ENCODE results near the gene UNC119B. TPM values are rescaled to one million over a fixed set of nuclear protein-coding genes. Genes with fewer than 3 reads are reported as not detected.

Gene UNC119B
- polyA plus RNA-seq, 1 of the 3 experiments (the other 2 are of a cell fraction) = 23.6 TPM

DNA sequence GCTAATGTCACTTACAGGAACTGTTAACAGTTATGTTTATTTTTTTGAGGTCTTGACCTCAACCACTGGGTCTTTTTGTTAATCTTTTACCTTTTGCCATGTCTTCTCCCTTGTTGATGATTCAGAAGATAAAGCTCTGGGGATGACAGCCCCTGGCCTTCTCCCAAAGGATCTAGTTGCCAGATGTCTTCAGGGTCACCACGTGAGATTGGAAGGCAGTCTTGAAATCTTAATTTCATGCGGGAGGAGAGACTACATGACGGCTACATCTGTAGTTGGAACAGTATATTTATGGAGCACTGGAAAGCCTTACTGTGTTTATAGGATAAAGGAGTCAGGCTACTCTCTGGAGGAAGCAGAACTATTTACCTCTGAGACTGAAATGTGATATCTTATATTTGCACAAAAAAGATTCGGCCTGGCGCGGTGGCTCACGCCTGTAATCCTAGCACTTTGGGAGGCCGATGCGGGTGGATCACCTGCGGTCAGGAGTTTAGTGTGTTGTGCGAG is 17.7 kb upstream of the UNC119B start:
- no peaks in the 10 kb centered on the region for H3K9me3 ChIP-seq
- peaks cover 65% of the 10 kb centered on the region for H3K79me2 ChIP-seq (ENCODE audit: insufficient read depth)
- ChIA-PET POLR2A (no interaction called here), CTCF (interaction anchor here (2.2 kb wide), 1 partner anchor 43 kb away, joined by 8 read pairs; no protein-coding TSS in a partner anchor)
- WGBS (ENCODE audit: low lambda C conversion rate) = 76% methylated on average over 11 of the region's 11 CpGs
- no peaks in the 10 kb centered on the region for H3K27me3 ChIP-seq (ENCODE audit: insufficient read depth)
- H3K4me1 ChIP-seq (ENCODE audit: control insufficient read depth in 1 of 2, insufficient read depth in 2 of 2, low read depth in 1 of 2, low read length in 1 of 2) = peaks cover 4 to 21% of the 10 kb centered on the region in 2 experiments; a peak in 3 of 4 replicates
- peaks cover 4% of the 10 kb centered on the region for H3F3A ChIP-seq (replicated peaks; ENCODE audit: insufficient read depth)
- H3K36me3 ChIP-seq (replicated peaks in 1 of 2; ENCODE audit: control insufficient read depth in 1 of 2, insufficient read depth in 2 of 2, low read length in 1 of 2) = peaks cover 17 to 39% of the 10 kb centered on the region in 2 experiments
- H3K27ac ChIP-seq (ENCODE audit: low read depth in 2 of 2, low read length in 1 of 2) = no peak overlapping the region
- no peak overlapping the region for H3K4me2 ChIP-seq
- TF ChIP-seq TCF12 (IDR thresholded peaks at IDR 0.05) (peak; percentile 27; the same call in 1 of the 2 replicates), RAD21 (IDR thresholded peaks at IDR 0.05; ENCODE audit: low read length) (no peak)
- no peak for DNase-seq
- H3K4me3 ChIP-seq (ENCODE audit: low read depth in 2 of 2, low read length in 1 of 2) = no peak overlapping the region
- H3K9me2 ChIP-seq = no peaks in the 10 kb centered on the region
- no peak overlapping the region for H3K9ac ChIP-seq
- peaks cover 58% of the 10 kb centered on the region for H4K20me1 ChIP-seq (ENCODE audit: insufficient read depth)
- H2AFZ ChIP-seq (ENCODE audit: low read depth) = no peak overlapping the region

DNA sequence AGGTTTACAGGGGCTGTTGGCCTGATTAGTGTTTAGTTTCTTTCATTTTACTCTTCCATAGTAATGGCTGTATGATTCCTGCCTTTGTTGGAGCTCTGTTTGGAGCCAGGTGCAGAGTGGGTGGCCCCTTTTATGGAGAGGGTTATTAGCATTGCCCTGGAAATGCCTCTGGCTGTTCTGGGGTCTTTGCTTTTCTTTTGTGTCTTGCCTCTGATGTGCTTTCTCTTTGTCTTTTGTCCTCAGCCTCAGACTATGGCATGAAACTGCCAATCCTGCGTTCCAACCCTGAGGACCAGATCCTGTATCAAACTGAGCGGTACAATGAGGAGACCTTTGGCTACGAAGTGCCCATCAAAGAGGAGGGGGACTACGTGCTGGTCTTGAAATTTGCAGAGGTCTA is 16.4 kb upstream of the UNC119B start:
- no peak for DNase-seq
- peaks cover 4 to 10% of the 10 kb centered on the region in 2 experiments; a peak in 3 of 4 replicates for H3K4me1 ChIP-seq (ENCODE audit: control insufficient read depth in 1 of 2, insufficient read depth in 2 of 2, low read depth in 1 of 2, low read length in 1 of 2)
- H3K9me2 ChIP-seq = no peaks in the 10 kb centered on the region
- ChIA-PET CTCF (interaction anchor here (1.2 to 2.2 kb wide), 3 partner anchors 45 to 278 kb away, joined by 3 to 8 read pairs (median 3); no protein-coding TSS in a partner anchor), POLR2A (no interaction called here)
- no peaks in the 10 kb centered on the region for H3F3A ChIP-seq (replicated peaks; ENCODE audit: insufficient read depth)
- no peak overlapping the region for H3K4me3 ChIP-seq (ENCODE audit: low read depth in 2 of 2, low read length in 1 of 2)
- no peak overlapping the region for H3K9ac ChIP-seq
- no peaks in the 10 kb centered on the region for H3K27me3 ChIP-seq (ENCODE audit: insufficient read depth)
- H3K4me2 ChIP-seq = no peak overlapping the region
- no peaks in the 10 kb centered on the region for H3K9me3 ChIP-seq
- H2AFZ ChIP-seq (ENCODE audit: low read depth) = no peak overlapping the region
- peaks cover 53% of the 10 kb centered on the region for H3K79me2 ChIP-seq (ENCODE audit: insufficient read depth)
- TF ChIP-seq, protein P1, sequence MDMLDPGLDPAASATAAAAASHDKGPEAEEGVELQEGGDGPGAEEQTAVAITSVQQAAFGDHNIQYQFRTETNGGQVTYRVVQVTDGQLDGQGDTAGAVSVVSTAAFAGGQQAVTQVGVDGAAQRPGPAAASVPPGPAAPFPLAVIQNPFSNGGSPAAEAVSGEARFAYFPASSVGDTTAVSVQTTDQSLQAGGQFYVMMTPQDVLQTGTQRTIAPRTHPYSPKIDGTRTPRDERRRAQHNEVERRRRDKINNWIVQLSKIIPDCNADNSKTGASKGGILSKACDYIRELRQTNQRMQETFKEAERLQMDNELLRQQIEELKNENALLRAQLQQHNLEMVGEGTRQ (IDR thresholded peaks at IDR 0.05; ENCODE audit: borderline replicate concordance, low read depth, low read length) = no peak
- TF ChIP-seq FOSL2 (IDR thresholded peaks at IDR 0.05; ENCODE audit: borderline replicate concordance, low read depth) (no peak), ZBTB33 (IDR thresholded peaks at IDR 0.05; ENCODE audit: borderline replicate concordance, low read depth) (no peak), CHD2 (IDR thresholded peaks at IDR 0.05; ENCODE audit: low read length, partially characterized antibody) (no peak), YY1 (IDR thresholded peaks at IDR 0.05; ENCODE audit: low read depth) (no peak), JUND (IDR thresholded peaks at IDR 0.05) (no peak), MXI1 (IDR thresholded peaks at IDR 0.05; ENCODE audit: low read depth, low read length) (no peak), TAF1 (IDR thresholded peaks at IDR 0.05; ENCODE audit: borderline replicate concordance, low read depth, low read length) (no peak), POLR2AphosphoS5 (IDR thresholded peaks at IDR 0.05; ENCODE audit: low read depth, low read length) (no peak), ELF1 (IDR thresholded peaks at IDR 0.05) (no peak), RXRA (IDR thresholded peaks at IDR 0.05; ENCODE audit: borderline replicate concordance, low read depth) (no peak)
- peaks cover 17 to 52% of the 10 kb centered on the region in 2 experiments for H3K36me3 ChIP-seq (replicated peaks in 1 of 2; ENCODE audit: control insufficient read depth in 1 of 2, insufficient read depth in 2 of 2, low read length in 1 of 2)
- peaks cover 48% of the 10 kb centered on the region for H4K20me1 ChIP-seq (ENCODE audit: insufficient read depth)
- H3K27ac ChIP-seq (ENCODE audit: low read depth in 2 of 2, low read length in 1 of 2) = no peak overlapping the region
- WGBS (ENCODE audit: low lambda C conversion rate) = 95% methylated on average over 4 of the region's 4 CpGs
